ENCODE data around the gene ASB4. TPM values are rescaled to one million over a fixed set of nuclear protein-coding genes. Genes with fewer than 3 reads are reported as not detected.

ASB4 gene
- total RNA-seq, 1 experiment from 2014 or later = not detected

GRCh38 chr7:95578299-95578855 is 92.6 kb downstream of the ASB4 start:
- Histone ChIP-seq H3K79me2 (ENCODE audit: low read length) (no peaks in the 10 kb centered on the region), H3K9me3 (ENCODE audit: low read length) (no peaks in the 10 kb centered on the region), H2AFZ (ENCODE audit: low read length) (no peak overlapping the region), H3F3A (ENCODE audit: low read length, unreplicated experiment) (no peaks in the 10 kb centered on the region), H3K27ac (ENCODE audit: low read length) (no peak overlapping the region), H3K4me2 (ENCODE audit: low read length) (no peak overlapping the region), H3K27me3 (ENCODE audit: low read length) (no peaks in the 10 kb centered on the region), H3K4me1 (ENCODE audit: insufficient read depth, low read length) (peaks cover 6% of the 10 kb centered on the region; the same call in 1 of the 2 replicates), H4K20me1 (ENCODE audit: low read length) (no peaks in the 10 kb centered on the region), H3K9ac (ENCODE audit: low read length) (no peak overlapping the region), H3K4me3 (ENCODE audit: low read length) (no peak overlapping the region), H3K9me2 (replicated peaks; ENCODE audit: low read length) (0 out of 2 replicates have a peak, but pooled peaks cover 2% of the 10 kb centered on the region), H3K36me3 (ENCODE audit: low read depth, low read length) (no peaks in the 10 kb centered on the region)
- DNase-seq (no peak), ATAC-seq (no peak)
- no peak for TF ChIP-seq EZH2 (IDR thresholded peaks at IDR 0.05; ENCODE audit: low read length, unreplicated experiment)
- TF ChIP-seq EZH2phosphoT487 (IDR thresholded peaks at IDR 0.05; ENCODE audit: borderline replicate concordance, low read length) = no peak
- no peak for TF ChIP-seq CTCF (conservative IDR thresholded peaks at IDR 0.05; ENCODE audit: low read depth, low read length)
- intact Hi-C loops (cut with micrococcal nuclease) = no loop called here
- ChIA-PET POLR2A (ENCODE audit: unreplicated experiment) (no interaction called here), CTCF (no interaction called here)
- no TSS peak for BruUV-seq (replicated peaks)

- H3K9ac ChIP-seq (ENCODE audit: low read length) = no peak overlapping the region
- DNase-seq = no peak
- H3K4me1 ChIP-seq (ENCODE audit: insufficient read depth, low read length) = peaks cover 6% of the 10 kb centered on the region; the same call in 1 of the 2 replicates
- H3K9me2 ChIP-seq (replicated peaks; ENCODE audit: low read length) = 0 out of 2 replicates have a peak, but pooled peaks cover 2% of the 10 kb centered on the region
- H2AFZ ChIP-seq (ENCODE audit: low read length) = no peak overlapping the region
- ChIA-PET POLR2A (ENCODE audit: unreplicated experiment) (no interaction called here), CTCF (no interaction called here)
- intact Hi-C loops (cut with micrococcal nuclease) = no loop called here
- H3K4me2 ChIP-seq (ENCODE audit: low read length) = no peak overlapping the region
- no peak for ATAC-seq
- H3K27me3 ChIP-seq (ENCODE audit: low read length) = no peaks in the 10 kb centered on the region
- H3K79me2 ChIP-seq (ENCODE audit: low read length) = no peaks in the 10 kb centered on the region
- no peak overlapping the region for H3K4me3 ChIP-seq (ENCODE audit: low read length)
- H3K9me3 ChIP-seq (ENCODE audit: low read length) = no peaks in the 10 kb centered on the region
- no peaks in the 10 kb centered on the region for H4K20me1 ChIP-seq (ENCODE audit: low read length)
- TF ChIP-seq EZH2phosphoT487 (IDR thresholded peaks at IDR 0.05; ENCODE audit: borderline replicate concordance, low read length) (no peak), CTCF (conservative IDR thresholded peaks at IDR 0.05; ENCODE audit: low read depth, low read length) (no peak), EZH2 (IDR thresholded peaks at IDR 0.05; ENCODE audit: low read length, unreplicated experiment) (no peak)
- no peaks in the 10 kb centered on the region for H3F3A ChIP-seq (ENCODE audit: low read length, unreplicated experiment)
- no TSS peak for BruUV-seq (replicated peaks)
- H3K27ac ChIP-seq (ENCODE audit: low read length) = no peak overlapping the region
- no peaks in the 10 kb centered on the region for H3K36me3 ChIP-seq (ENCODE audit: low read depth, low read length)
Observed at GRCh38 chr7:95579318-95579717, 93.6 kb downstream of the ASB4 start.

GRCh38 chr7:95581467-95581866 is 95.7 kb downstream of the ASB4 start:
- H3K4me1 ChIP-seq (ENCODE audit: insufficient read depth, low read length) = peaks cover 6% of the 10 kb centered on the region; the same call in 1 of the 2 replicates
- H3K27ac ChIP-seq (ENCODE audit: low read length) = no peak overlapping the region
- no peak overlapping the region for H2AFZ ChIP-seq (ENCODE audit: low read length)
- BruUV-seq (replicated peaks) = no TSS peak
- H3F3A ChIP-seq (ENCODE audit: low read length, unreplicated experiment) = no peaks in the 10 kb centered on the region
- ATAC-seq (no peak), DNase-seq (no peak)
- no peaks in the 10 kb centered on the region for H3K9me2 ChIP-seq (replicated peaks; ENCODE audit: low read length)
- no peak overlapping the region for H3K9ac ChIP-seq (ENCODE audit: low read length)
- H3K4me2 ChIP-seq (ENCODE audit: low read length) = no peak overlapping the region
- H3K36me3 ChIP-seq (ENCODE audit: low read depth, low read length) = no peaks in the 10 kb centered on the region
- intact Hi-C loops (cut with micrococcal nuclease) = no loop called here
- H3K4me3 ChIP-seq (ENCODE audit: low read length) = no peak overlapping the region
- ChIA-PET POLR2A (ENCODE audit: unreplicated experiment) (no interaction called here), CTCF (no interaction called here)
- no peaks in the 10 kb centered on the region for H3K79me2 ChIP-seq (ENCODE audit: low read length)
- TF ChIP-seq CTCF (conservative IDR thresholded peaks at IDR 0.05; ENCODE audit: low read depth, low read length) (no peak), EZH2 (IDR thresholded peaks at IDR 0.05; ENCODE audit: low read length, unreplicated experiment) (no peak), EZH2phosphoT487 (IDR thresholded peaks at IDR 0.05; ENCODE audit: borderline replicate concordance, low read length) (no peak)
- no peaks in the 10 kb centered on the region for H3K27me3 ChIP-seq (ENCODE audit: low read length)
- no peaks in the 10 kb centered on the region for H4K20me1 ChIP-seq (ENCODE audit: low read length)
- H3K9me3 ChIP-seq (ENCODE audit: low read length) = no peaks in the 10 kb centered on the region

All from PC-3 (cell line).